ENCODE data around the gene SLC6A20. TPM values are rescaled to one million over a fixed set of nuclear protein-coding genes. Genes with fewer than 3 reads are reported as not detected.
A peak's percentile ranks its signal among the peaks of the same experiment; 100 is the strongest.

Gene SLC6A20
- total RNA-seq, 4 donors from 2014 or later: 0.38 to 0.55 (median 0.44) TPM; not detected in 1

DNA sequence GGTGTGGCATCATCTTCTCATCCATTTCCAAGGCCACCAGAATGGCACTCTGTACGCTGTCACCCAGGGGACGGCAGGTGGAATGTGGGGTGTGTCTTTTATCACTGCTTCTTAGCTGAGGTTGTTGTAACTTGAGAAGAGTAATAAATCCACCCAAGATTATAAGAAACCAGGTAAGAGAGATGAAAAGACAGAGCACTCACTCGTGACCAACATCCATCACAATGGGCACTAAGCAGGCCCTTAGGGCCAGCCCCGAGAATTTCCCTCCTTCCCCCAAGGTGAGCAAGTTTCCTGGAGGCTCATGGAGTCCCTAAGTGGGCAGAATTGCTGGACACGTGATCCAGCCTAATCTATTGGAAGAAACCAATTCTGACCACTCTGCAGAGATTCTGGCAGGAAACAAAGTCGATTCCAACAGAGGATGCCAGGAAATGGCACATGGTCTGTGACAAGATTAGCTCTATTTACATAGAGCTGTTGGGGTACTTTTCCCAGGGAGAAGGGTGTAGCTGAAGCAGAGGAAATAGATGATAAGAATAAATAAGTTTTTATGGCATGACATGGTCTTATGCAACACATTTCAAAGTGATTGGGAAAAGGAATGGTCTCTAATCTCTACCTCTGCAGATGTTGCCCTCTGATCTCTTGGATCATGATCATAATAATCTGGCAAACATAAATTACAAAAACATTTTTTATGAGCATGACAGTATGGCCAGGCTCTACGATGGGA lies 22.5 kb downstream of the SLC6A20 start:
- no peak for TF ChIP-seq POLR2A (IDR thresholded peaks at IDR 0.05)
- TF ChIP-seq, protein P1, sequence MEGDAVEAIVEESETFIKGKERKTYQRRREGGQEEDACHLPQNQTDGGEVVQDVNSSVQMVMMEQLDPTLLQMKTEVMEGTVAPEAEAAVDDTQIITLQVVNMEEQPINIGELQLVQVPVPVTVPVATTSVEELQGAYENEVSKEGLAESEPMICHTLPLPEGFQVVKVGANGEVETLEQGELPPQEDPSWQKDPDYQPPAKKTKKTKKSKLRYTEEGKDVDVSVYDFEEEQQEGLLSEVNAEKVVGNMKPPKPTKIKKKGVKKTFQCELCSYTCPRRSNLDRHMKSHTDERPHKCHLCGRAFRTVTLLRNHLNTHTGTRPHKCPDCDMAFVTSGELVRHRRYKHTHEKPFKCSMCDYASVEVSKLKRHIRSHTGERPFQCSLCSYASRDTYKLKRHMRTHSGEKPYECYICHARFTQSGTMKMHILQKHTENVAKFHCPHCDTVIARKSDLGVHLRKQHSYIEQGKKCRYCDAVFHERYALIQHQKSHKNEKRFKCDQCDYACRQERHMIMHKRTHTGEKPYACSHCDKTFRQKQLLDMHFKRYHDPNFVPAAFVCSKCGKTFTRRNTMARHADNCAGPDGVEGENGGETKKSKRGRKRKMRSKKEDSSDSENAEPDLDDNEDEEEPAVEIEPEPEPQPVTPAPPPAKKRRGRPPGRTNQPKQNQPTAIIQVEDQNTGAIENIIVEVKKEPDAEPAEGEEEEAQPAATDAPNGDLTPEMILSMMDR (IDR thresholded peaks at IDR 0.05): no peak
- intact Hi-C loops (cut with DNase I; ENCODE audit: low total_unique reads): no loop called here
- H3K4me3 ChIP-seq (ENCODE audit: low read depth, poor library complexity, severe bottlenecking): no peak overlapping the region
- WGBS, 2 donors: 54 to 57% methylated on average over 7 of the region's 7 CpGs
- peak in 1 of 2 donors; percentile 20 for DNase-seq (ENCODE audit: low spot score in 2 of 2)

DNA sequence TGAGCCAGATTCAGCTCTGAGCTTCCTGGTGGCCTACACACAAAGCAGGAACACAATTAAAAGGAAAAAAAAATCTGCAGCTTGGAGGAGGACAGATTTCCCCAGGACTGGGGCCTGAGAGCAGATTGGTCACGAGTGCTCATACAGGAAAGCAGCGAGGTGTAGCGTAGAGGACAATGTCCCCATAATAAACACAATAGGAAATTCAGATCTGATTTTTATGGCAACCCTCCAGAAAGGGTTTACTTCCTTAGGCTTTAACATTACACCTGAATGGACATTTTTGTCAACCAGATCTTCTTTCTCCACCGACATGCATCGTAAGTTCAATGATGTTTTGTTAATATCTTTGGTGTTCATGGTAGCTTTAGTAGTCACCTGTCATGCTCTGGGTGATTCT lies 23.3 kb downstream of the SLC6A20 start:
- TF ChIP-seq, protein P1 (IDR thresholded peaks at IDR 0.05): no peak
- no peak for TF ChIP-seq POLR2A (IDR thresholded peaks at IDR 0.05)
- no peak overlapping the region for H3K4me3 ChIP-seq (ENCODE audit: low read depth, poor library complexity, severe bottlenecking)
- intact Hi-C loops (cut with DNase I; ENCODE audit: low total_unique reads): no loop called here
- 70 to 87% methylated on average over 5 of the region's 5 CpGs for WGBS, 2 donors
- peak in 1 of 2 donors; percentile 32 for DNase-seq (ENCODE audit: low spot score in 2 of 2)

DNA sequence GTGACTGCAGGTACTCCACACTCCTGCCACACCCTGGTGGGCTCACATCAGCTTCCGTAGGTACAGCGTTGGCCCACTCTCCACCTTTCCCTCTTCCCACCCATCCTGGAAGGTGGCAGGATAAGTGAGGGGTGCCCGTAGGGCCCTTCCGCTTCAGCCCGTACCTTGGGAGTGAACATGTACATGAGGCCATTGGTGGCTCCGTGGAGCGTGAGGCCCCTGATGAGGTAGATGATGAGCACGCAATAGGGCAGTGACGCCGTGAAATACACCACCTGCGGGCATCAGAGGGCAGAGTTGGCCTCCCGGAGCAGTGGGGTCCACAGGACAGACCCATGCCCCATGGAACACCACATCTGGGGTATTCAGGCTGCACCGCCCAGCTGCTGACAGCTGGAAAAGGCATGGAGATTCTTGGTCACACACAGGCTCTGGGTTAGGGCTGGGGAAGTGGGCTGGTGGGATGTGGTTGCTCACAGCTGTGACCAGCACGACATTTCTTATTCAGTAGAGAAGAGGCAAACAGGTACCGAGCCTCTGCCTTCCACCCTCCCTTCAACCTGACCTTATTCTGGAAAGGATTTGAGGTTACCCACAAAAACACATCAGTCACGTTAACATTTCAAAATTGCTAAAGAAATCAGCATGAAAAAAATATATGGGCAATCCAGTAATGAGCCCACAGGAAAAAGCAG lies 23.8 kb downstream of the SLC6A20 start:
- intact Hi-C loops (cut with DNase I; ENCODE audit: low total_unique reads): no loop called here
- H3K4me3 ChIP-seq (ENCODE audit: low read depth, poor library complexity, severe bottlenecking): no peak overlapping the region
- DNase-seq (ENCODE audit: low spot score in 2 of 2): peak in 1 of 2 donors; percentile 73
- 86 to 90% methylated on average over 16 of the region's 16 CpGs for WGBS, 2 donors
- TF ChIP-seq POLR2A (IDR thresholded peaks at IDR 0.05): no peak
- TF ChIP-seq, protein P1 (IDR thresholded peaks at IDR 0.05): no peak

DNA sequence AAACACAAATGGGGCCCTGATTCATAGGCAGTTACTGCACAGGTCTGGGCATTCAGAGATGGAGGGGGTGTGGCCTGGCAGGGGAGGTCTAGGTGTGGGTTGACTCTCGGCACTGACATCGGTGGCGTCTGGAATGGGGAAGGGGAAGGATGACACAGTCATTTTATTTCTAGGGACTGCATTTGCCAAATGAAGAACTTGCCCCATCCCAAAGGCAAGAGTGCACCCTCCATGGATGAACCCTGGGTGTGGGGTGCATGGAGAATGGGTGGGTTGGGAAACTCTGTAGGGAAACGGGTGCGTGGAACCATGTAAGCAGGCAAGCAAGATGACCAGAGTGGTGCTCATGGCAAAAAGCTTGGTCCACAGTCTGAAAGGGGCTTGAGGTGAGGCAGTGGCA lies 24.5 kb downstream of the SLC6A20 start:
- intact Hi-C loops (cut with DNase I; ENCODE audit: low total_unique reads): no loop called here
- H3K4me3 ChIP-seq (ENCODE audit: low read depth, poor library complexity, severe bottlenecking): no peak overlapping the region
- WGBS, 2 donors: 82 to 86% methylated on average over 5 of the region's 5 CpGs
- DNase-seq (ENCODE audit: low spot score in 2 of 2): peak in 1 of 2 donors; percentile 72
- TF ChIP-seq POLR2A (IDR thresholded peaks at IDR 0.05): no peak
- TF ChIP-seq, protein P1 (IDR thresholded peaks at IDR 0.05): no peak

DNA sequence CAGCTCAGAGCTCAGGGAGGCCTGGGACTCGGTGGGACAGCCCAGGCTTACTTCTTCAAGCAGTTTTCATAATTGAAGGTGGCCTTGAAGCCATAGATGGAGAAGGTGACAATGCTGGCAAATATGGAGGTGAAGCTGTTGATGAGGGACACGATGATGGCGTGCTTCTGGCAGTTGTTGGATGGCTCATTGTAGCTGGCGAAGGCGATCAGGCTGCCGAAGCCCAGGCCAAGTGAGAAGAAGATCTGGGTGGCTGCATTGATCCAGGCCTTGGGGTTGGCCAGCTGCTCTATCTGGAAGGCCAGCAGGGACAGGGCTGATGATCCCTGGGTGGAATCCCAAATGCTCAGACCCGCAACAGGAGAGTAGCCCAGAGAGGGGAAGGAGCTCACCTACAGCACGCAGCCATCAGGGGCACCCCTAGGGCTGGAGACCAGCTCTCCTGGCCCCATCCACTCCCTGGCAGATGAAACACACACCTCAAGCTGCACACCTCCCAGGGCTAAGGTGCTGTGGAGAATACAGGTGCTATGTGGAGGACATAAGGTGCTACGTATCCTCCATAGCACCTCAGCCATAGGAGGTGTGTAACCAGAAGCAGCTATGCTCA lies 25.1 kb downstream of the SLC6A20 start:
- intact Hi-C loops (cut with DNase I; ENCODE audit: low total_unique reads): no loop called here
- peak in 1 of 2 donors; percentile 54 for DNase-seq (ENCODE audit: low spot score in 2 of 2)
- no peak overlapping the region for H3K4me3 ChIP-seq (ENCODE audit: low read depth, poor library complexity, severe bottlenecking)
- TF ChIP-seq, protein P1 (IDR thresholded peaks at IDR 0.05): no peak
- TF ChIP-seq POLR2A (IDR thresholded peaks at IDR 0.05): no peak
- 93 to 94% methylated on average over 9 of the region's 9 CpGs for WGBS, 2 donors

Measured in lower leg skin (tissue), 4 donors.